ENCODE data around the gene KIAA1328. TPM values are rescaled to one million over a fixed set of nuclear protein-coding genes. Genes with fewer than 3 reads are reported as not detected.

KIAA1328 gene
- total and polyA plus RNA-seq, 9 of the 15 experiments (the other 6 are each of a cell fraction or from before 2014, with no cell fraction given) = 4.0 to 8.6 (median 7.4) TPM

GRCh38 chr18:36828630-36829361 is at the start of gene KIAA1328, which contains the start of gene TPGS2 (continued):
- no peak for TF ChIP-seq NUFIP1 (IDR thresholded peaks at IDR 0.05; ENCODE audit: partially characterized antibody)
- TF ChIP-seq THAP7 (CRISPR knock-in tag; IDR thresholded peaks at IDR 0.05) = 0 out of 2 replicates have a peak, but pooled peaks have one; percentile 11
- peak; percentile 47 for TF ChIP-seq HMGN3 (IDR thresholded peaks at IDR 0.05; ENCODE audit: borderline replicate concordance, extremely low read depth, insufficient read length, low read depth, low read length)
- TF ChIP-seq KAT8 (IDR thresholded peaks at IDR 0.05; ENCODE audit: low read depth) = no peak
- no peak for TF ChIP-seq E4F1 (CRISPR knock-in tag; IDR thresholded peaks at IDR 0.05; ENCODE audit: borderline replicate concordance)
- no peak for TF ChIP-seq SNAPC5 (CRISPR knock-in tag; IDR thresholded peaks at IDR 0.05)
- no peak for TF ChIP-seq SNRNP70 (optimal IDR thresholded peaks at IDR 0.05; ENCODE audit: low read depth, low read length)
- TF ChIP-seq ETV6 (IDR thresholded peaks at IDR 0.05; ENCODE audit: borderline replicate concordance in 1 of 2, low read depth in 2 of 2, low read length in 1 of 2) = no peak
- TF ChIP-seq ETV6 (CRISPR knock-in tag; IDR thresholded peaks at IDR 0.05; ENCODE audit: borderline replicate concordance) = no peak
- peak; percentile 51; the same call in 1 of the 2 replicates for TF ChIP-seq ZNF592 (IDR thresholded peaks at IDR 0.05)
- no peak for TF ChIP-seq ZNF253 (CRISPR knock-in tag; conservative IDR thresholded peaks at IDR 0.05)
- TF ChIP-seq ERF (CRISPR knock-in tag; IDR thresholded peaks at IDR 0.05) = no peak
- TF ChIP-seq THRB (CRISPR knock-in tag; conservative IDR thresholded peaks at IDR 0.05) = 0 out of 2 replicates have a peak, but pooled peaks have one; percentile 58
- TF ChIP-seq SP2 (IDR thresholded peaks at IDR 0.05; ENCODE audit: extremely low read depth, low read depth, low read length, poor library complexity, severe bottlenecking) = no peak
- no peak; the same call in 1 of the 2 replicates for TF ChIP-seq USF1 (CRISPR knock-in tag; IDR thresholded peaks at IDR 0.05)
- TF ChIP-seq KLF1 (tag; IDR thresholded peaks at IDR 0.05) = peak; percentile 18; the same call in 1 of the 2 replicates

Data from K562 (cell line).